Measurements from ENCODE around the gene CCDC12.

CCDC12 gene

DNA sequence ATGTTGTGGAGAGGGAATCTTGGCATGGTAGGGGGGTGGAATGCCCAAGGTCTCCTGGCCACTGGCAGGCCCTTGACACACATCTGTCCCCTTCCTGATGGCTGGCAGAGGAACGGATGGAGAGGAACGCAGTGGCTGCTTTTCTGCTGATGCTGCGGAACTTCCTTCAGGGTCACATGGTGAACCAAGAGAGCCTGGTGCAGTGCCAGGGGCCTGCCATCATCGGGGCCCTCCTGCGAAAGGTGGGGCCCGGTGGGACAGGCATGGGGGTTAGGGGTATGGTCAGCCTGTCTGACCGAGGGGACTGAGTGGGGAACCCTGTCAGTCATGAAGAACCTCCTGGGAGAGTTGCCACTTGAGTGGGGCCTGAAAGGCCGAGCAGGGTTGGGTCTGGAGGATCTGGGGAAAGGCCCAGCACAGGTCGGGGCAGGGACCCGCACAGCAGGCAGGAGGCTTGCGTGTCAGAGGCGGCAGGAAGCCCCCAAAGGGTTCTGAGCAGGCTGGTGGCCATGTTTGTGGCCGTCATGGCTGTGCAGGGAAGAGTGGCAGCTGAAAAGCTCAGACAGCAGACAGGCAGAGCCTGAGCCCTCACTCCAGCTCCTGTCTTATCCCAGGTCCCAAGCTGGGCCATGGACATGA lies 21.0 kb upstream of the CCDC12 start:
- TF ChIP-seq ZC3H10 (CRISPR knock-in tag; IDR thresholded peaks at IDR 0.05) (no peak), CREB5 (CRISPR knock-in tag; IDR thresholded peaks at IDR 0.05; ENCODE audit: low read depth) (no peak), POU6F1 (CRISPR knock-in tag; IDR thresholded peaks at IDR 0.05; ENCODE audit: borderline replicate concordance, low read depth) (no peak), BACH2 (CRISPR knock-in tag; IDR thresholded peaks at IDR 0.05; ENCODE audit: borderline replicate concordance) (no peak), ZNF70 (CRISPR knock-in tag; IDR thresholded peaks at IDR 0.05) (no peak), TOX (CRISPR knock-in tag; IDR thresholded peaks at IDR 0.05; ENCODE audit: borderline replicate concordance) (no peak), TCF4 (CRISPR knock-in tag; IDR thresholded peaks at IDR 0.05; ENCODE audit: borderline replicate concordance) (no peak), ZNF565 (CRISPR knock-in tag; conservative IDR thresholded peaks at IDR 0.05; ENCODE audit: low read depth) (no peak), TSHZ2 (CRISPR knock-in tag; IDR thresholded peaks at IDR 0.05) (no peak), PPARA (CRISPR knock-in tag; IDR thresholded peaks at IDR 0.05; ENCODE audit: borderline replicate concordance) (no peak), ZFP30 (CRISPR knock-in tag; IDR thresholded peaks at IDR 0.05) (no peak), ESRRG (CRISPR knock-in tag; IDR thresholded peaks at IDR 0.05) (no peak), OSR1 (CRISPR knock-in tag; IDR thresholded peaks at IDR 0.05) (no peak), SNAI2 (CRISPR knock-in tag; IDR thresholded peaks at IDR 0.05) (no peak), CSDC2 (CRISPR knock-in tag; IDR thresholded peaks at IDR 0.05) (no peak), RARB (CRISPR knock-in tag; IDR thresholded peaks at IDR 0.05) (no peak)
- TF ChIP-seq, protein P1, sequence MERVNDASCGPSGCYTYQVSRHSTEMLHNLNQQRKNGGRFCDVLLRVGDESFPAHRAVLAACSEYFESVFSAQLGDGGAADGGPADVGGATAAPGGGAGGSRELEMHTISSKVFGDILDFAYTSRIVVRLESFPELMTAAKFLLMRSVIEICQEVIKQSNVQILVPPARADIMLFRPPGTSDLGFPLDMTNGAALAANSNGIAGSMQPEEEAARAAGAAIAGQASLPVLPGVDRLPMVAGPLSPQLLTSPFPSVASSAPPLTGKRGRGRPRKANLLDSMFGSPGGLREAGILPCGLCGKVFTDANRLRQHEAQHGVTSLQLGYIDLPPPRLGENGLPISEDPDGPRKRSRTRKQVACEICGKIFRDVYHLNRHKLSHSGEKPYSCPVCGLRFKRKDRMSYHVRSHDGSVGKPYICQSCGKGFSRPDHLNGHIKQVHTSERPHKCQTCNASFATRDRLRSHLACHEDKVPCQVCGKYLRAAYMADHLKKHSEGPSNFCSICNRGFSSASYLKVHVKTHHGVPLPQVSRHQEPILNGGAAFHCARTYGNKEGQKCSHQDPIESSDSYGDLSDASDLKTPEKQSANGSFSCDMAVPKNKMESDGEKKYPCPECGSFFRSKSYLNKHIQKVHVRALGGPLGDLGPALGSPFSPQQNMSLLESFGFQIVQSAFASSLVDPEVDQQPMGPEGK (CRISPR knock-in tag; IDR thresholded peaks at IDR 0.05; ENCODE audit: borderline replicate concordance) = no peak
- TF ChIP-seq, protein P2, sequence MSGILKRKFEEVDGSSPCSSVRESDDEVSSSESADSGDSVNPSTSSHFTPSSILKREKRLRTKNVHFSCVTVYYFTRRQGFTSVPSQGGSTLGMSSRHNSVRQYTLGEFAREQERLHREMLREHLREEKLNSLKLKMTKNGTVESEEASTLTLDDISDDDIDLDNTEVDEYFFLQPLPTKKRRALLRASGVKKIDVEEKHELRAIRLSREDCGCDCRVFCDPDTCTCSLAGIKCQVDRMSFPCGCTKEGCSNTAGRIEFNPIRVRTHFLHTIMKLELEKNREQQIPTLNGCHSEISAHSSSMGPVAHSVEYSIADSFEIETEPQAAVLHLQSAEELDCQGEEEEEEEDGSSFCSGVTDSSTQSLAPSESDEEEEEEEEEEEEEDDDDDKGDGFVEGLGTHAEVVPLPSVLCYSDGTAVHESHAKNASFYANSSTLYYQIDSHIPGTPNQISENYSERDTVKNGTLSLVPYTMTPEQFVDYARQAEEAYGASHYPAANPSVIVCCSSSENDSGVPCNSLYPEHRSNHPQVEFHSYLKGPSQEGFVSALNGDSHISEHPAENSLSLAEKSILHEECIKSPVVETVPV (CRISPR knock-in tag; IDR thresholded peaks at IDR 0.05) = no peak
- no peak for ATAC-seq

DNA sequence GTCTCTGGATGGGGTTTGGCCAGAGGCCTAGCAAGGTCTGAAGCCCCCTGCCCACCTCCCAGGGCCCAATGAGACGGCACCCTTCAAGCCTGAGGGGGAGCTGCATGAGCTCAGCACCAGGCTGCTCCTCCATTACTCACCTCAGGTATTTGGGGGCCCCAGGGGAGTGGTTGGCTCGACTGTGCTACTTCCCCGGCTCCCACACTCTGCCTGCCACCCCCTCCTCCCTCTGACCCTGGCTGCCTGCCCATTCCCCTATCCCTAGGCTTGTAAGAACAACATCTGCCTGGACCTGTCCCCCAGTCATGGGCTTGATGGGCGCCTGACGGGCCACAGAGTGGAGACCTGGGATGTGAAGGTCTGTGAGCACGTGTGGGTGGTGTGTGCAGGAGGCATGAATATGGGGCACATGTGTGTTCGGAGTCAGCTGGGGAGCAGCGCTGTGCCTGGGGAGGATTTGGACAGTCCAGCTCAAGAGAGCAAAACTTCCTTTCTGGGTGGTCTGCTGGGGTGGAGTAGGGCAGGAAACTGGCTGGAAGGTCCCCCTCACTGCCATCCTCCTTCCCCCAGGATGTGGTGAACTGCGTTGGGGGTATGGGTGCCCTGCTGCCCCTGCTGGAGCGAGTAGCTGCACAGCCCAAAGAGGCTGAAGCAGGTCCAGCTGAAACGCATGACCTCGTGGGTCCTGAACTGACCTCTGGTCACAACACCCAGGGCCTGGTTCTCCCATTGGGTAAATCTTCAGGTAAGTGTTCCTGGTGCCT lies 20.3 kb upstream of the CCDC12 start:
- ATAC-seq = no peak
- TF ChIP-seq ARNTL (CRISPR knock-in tag; IDR thresholded peaks at IDR 0.05; ENCODE audit: borderline replicate concordance, low read depth) = no peak
- TF ChIP-seq GLIS3 (CRISPR knock-in tag; IDR thresholded peaks at IDR 0.05) = no peak
- no peak for TF ChIP-seq ZC3H10 (CRISPR knock-in tag; IDR thresholded peaks at IDR 0.05)
- no peak for TF ChIP-seq PPARA (CRISPR knock-in tag; IDR thresholded peaks at IDR 0.05; ENCODE audit: borderline replicate concordance)
- TF ChIP-seq RARB (CRISPR knock-in tag; IDR thresholded peaks at IDR 0.05) = no peak
- no peak for TF ChIP-seq ZNF8 (CRISPR knock-in tag; IDR thresholded peaks at IDR 0.05)
- TF ChIP-seq OSR1 (CRISPR knock-in tag; IDR thresholded peaks at IDR 0.05) = no peak
- TF ChIP-seq, protein P1 (CRISPR knock-in tag; IDR thresholded peaks at IDR 0.05; ENCODE audit: borderline replicate concordance) = no peak
- TF ChIP-seq ZFP3 (CRISPR knock-in tag; IDR thresholded peaks at IDR 0.05) = no peak
- TF ChIP-seq BACH2 (CRISPR knock-in tag; IDR thresholded peaks at IDR 0.05; ENCODE audit: borderline replicate concordance) = no peak

Data from SK-N-SH treated with all-trans-retinoic acid at 6 μM for 48 hours (cell line).